Endodermal cell (in vitro differentiated cells): ENCODE results near the gene NDUFB10. TPM values are rescaled to one million over a fixed set of nuclear protein-coding genes. Genes with fewer than 3 reads are reported as not detected.
A peak's percentile ranks its signal among the peaks of the same experiment; 100 is the strongest.

Experiments used
- DNase-seq: peaks from one replicate; pipeline ENCODE4 v3.0.0-alpha.2; 2017
- H3K27ac ChIP-seq: 2 replicates; pipeline ENCODE4 v1.5.1; 2013; ENCODE audit warnings: mild to moderate bottlenecking, low read depth, low read length, moderate library complexity
- H3K27me3 ChIP-seq: 2 replicates; pipeline ENCODE4 v1.6.1; 2013; ENCODE audit warnings: mild to moderate bottlenecking, low read length, moderate library complexity; ENCODE audit not compliant: insufficient read depth, control insufficient read depth, poor library complexity, severe bottlenecking
- H3K36me3 ChIP-seq: 2 replicates; pipeline ENCODE4 v1.7.0; 2013; ENCODE audit warnings: mild to moderate bottlenecking, low read length, moderate library complexity; ENCODE audit not compliant: control insufficient read depth, insufficient read depth
- H3K4me1 ChIP-seq: one replicate; pipeline ENCODE4 v1.7.0; 2013; ENCODE audit warnings: low read length; ENCODE audit not compliant: control insufficient read depth, insufficient read depth
- H3K4me3 ChIP-seq: 2 replicates; pipeline ENCODE4 v1.5.1; 2013; ENCODE audit warnings: mild to moderate bottlenecking, low read length, moderate library complexity
- H3K9ac ChIP-seq: 2 replicates; pipeline ENCODE4 v1.6.1; 2013; ENCODE audit warnings: mild to moderate bottlenecking, low read length, moderate library complexity; ENCODE audit not compliant: poor library complexity, severe bottlenecking; ENCODE audit errors: extremely low read depth
- H3K9me3 ChIP-seq: 2 replicates; pipeline ENCODE4 v1.6.1; 2013; ENCODE audit warnings: mild to moderate bottlenecking, low read length, moderate library complexity; ENCODE audit not compliant: control insufficient read depth
- H3K27ac Mint-ChIP-seq: 2 replicates; pipeline ENCODE4 v1.8.0; 2020; ENCODE audit warnings: mixed read lengths
- H3K27me3 Mint-ChIP-seq: 2 replicates; pipeline ENCODE4 v1.8.0; 2021; ENCODE audit warnings: mild to moderate bottlenecking, mixed read lengths; ENCODE audit not compliant: insufficient read depth
- H3K36me3 Mint-ChIP-seq: 2 replicates; pipeline ENCODE4 v1.8.0; 2020; ENCODE audit warnings: low read depth, mixed read lengths
- H3K4me1 Mint-ChIP-seq: 2 replicates; pipeline ENCODE4 v1.8.0; 2020; ENCODE audit warnings: mixed read lengths
- H3K4me3 Mint-ChIP-seq: 2 replicates; pipeline ENCODE4 v1.8.0; 2020; ENCODE audit warnings: mild to moderate bottlenecking, moderate library complexity, mixed read lengths
- H3K9me3 Mint-ChIP-seq: 2 replicates; pipeline ENCODE4 v1.8.0; 2020; ENCODE audit warnings: mild to moderate bottlenecking, mixed read lengths
- WGBS, 2 experiments: methylation state at CpG; one replicate each; pipeline versions ENCODE4 v1.1.5 to v1.1.7; 2013; ENCODE audit warnings: missing lambda C conversion rate in 2 of 2, mixed read lengths in 1 of 2; ENCODE audit not compliant: insufficient coverage in 1 of 2, insufficient read length in 1 of 2; 5-methylcytosine and 5-hydroxymethylcytosine counted together
- total RNA-seq, 2 donors: library from RNA; stranded (reverse); fragmentation: NEBNext Ultra II Directional in 1 of 2; extraction: Animal tissue kit (Norgen Biotek cat#: 25700) in 1 of 2; gene quantifications; 2 replicates in 1 of 2; 3 replicates in 1 of 2; pipeline ENCODE4 v1.2.1, GENCODE V29; 2021
- TF ChIP-seq, protein P1 (sequence below): fragments of 200-600 bp; sonication (generic); conservative IDR thresholded peaks from 2 replicates; pipeline ENCODE4 v1.5.0; 2021; ENCODE audit warnings: antibody characterized with exemption, mild to moderate bottlenecking

Gene NDUFB10
- total RNA-seq, 2 donors from 2014 or later: 167 to 192 TPM

DNA sequence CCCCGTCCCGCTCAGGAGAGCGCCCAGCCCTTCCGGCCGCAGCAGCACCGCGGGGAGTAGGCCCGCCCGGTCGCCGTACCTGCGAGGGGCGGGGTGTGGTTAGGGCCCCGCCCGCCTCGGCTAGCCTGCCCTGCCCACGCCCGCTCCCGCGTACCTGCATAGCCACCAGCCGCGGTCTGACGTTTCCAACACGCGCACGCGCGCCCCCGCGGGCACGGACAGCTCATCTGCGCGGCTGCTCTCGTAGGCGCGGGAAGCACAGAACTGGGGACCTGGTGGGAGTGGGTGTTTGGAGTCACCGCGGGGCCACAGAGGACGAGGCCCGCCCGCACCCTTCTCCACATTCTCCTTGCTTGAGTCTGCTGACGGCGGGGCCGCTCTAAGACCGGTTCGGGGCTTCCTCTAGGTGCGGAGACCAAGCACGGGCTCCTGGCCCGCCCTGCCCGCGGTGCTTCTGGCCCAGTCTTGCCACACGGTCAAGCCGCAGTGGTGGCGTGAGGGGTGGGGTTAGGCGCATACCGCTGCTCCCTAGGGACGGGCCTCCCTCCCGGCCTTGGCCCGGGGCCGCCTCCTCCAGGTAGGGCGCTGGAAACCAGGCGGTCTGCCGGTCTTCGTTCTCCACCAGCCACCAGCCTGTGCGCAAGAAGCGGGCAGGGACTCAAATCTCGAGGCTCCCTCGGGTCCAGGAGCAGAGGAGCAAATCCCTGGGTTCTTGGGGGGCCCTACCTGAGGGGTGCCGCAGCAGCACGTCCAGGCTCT lies 20.1 kb downstream of the NDUFB10 start:
- Histone ChIP-seq H3K4me1 (no peaks in the 10 kb centered on the region), H3K36me3 (peaks cover 24% of the 10 kb centered on the region), H3K9ac (no peak overlapping the region), H3K27me3 (peaks cover 47% of the 10 kb centered on the region), H3K9me3 (no peaks in the 10 kb centered on the region), H3K27ac (no peak overlapping the region), H3K4me3 (no peak overlapping the region)
- TF ChIP-seq, protein P1, sequence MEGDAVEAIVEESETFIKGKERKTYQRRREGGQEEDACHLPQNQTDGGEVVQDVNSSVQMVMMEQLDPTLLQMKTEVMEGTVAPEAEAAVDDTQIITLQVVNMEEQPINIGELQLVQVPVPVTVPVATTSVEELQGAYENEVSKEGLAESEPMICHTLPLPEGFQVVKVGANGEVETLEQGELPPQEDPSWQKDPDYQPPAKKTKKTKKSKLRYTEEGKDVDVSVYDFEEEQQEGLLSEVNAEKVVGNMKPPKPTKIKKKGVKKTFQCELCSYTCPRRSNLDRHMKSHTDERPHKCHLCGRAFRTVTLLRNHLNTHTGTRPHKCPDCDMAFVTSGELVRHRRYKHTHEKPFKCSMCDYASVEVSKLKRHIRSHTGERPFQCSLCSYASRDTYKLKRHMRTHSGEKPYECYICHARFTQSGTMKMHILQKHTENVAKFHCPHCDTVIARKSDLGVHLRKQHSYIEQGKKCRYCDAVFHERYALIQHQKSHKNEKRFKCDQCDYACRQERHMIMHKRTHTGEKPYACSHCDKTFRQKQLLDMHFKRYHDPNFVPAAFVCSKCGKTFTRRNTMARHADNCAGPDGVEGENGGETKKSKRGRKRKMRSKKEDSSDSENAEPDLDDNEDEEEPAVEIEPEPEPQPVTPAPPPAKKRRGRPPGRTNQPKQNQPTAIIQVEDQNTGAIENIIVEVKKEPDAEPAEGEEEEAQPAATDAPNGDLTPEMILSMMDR: no peak
- WGBS, 2 experiments: 16 to 21% methylated on average over 22 to 70 of the region's 70 CpGs
- H3K36me3 Mint-ChIP-seq: peaks cover 13% of the 10 kb centered on the region
- H3K27me3 Mint-ChIP-seq: peaks cover 41% of the 10 kb centered on the region
- H3K4me1 Mint-ChIP-seq: peaks cover 5% of the 10 kb centered on the region
- H3K27ac Mint-ChIP-seq: no peak overlapping the region
- DNase-seq: peak; percentile 89
- H3K4me3 Mint-ChIP-seq: peak overlapping the region; percentile 49
- H3K9me3 Mint-ChIP-seq: no peaks in the 10 kb centered on the region

DNA sequence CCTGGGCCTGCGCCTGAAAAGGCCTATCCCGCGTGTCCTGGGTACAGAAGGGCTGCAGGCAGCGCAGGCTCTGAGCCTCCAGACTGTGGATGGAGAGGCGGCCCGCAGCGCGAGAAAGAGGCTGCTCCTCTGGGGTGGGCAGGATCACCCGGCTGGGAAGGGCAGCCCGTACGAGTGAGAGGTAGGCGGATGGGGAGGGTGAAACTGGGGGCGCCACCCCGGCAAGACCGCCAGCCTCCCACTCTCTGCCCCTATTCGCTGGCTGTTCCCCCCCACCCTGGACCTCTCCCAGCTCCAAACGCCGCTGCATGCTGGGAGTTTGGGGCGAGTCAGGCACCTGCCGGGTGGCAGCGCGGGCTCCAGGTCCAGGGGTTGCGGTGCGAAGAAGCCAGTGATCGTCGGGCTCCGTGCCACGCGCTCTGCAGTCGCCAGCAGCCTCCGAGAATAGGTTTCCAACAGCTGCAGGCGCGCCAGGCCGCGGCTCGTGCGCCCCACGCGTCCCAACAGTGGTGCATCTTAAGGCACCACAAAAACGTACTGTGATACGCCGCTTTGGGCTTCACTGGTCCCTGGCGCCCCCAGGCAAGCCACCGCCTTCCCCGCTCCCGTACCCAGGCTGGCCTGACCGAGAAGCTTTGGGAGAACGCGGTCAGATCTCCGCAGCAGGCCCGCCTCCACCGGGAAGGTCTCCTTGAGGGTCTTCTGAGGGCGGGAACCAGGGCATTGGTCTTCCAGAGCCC lies 20.9 kb downstream of the NDUFB10 start:
- no peak overlapping the region for H3K9ac ChIP-seq
- no peaks in the 10 kb centered on the region for H3K4me1 ChIP-seq
- peak; percentile 72 for DNase-seq
- Mint-ChIP-seq H3K4me1 (peaks cover 5% of the 10 kb centered on the region), H3K9me3 (no peaks in the 10 kb centered on the region), H3K27ac (no peak overlapping the region), H3K36me3 (peaks cover 8% of the 10 kb centered on the region), H3K4me3 (peak overlapping the region; percentile 9), H3K27me3 (peaks cover 41% of the 10 kb centered on the region)
- H3K27me3 ChIP-seq: peaks cover 47% of the 10 kb centered on the region
- peaks cover 25% of the 10 kb centered on the region for H3K36me3 ChIP-seq
- WGBS, 2 experiments: 13 to 24% methylated on average over 19 to 53 of the region's 53 CpGs
- TF ChIP-seq, protein P1: no peak
- H3K27ac ChIP-seq: no peak overlapping the region
- H3K4me3 ChIP-seq: no peak overlapping the region
- H3K9me3 ChIP-seq: no peaks in the 10 kb centered on the region

DNA sequence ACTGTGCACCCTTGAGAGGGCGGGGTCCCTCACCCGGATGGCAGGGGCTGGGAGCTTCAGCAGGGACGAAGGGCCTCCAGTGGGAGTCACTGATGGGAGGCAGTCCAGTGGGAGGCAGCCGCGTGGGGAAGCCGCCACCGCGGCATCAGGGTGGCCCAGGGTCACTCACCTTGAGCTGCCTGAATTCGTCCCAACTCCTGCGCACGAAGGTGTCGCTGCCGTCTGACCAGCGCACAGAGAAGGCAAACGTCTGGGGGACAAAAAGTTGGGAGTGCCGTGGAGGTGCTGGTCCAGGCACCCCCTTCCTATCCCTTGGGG lies 21.4 kb downstream of the NDUFB10 start:
- H3K4me3 ChIP-seq: no peak overlapping the region
- no peak overlapping the region for H3K4me3 Mint-ChIP-seq

More for the DNA sequence above, 21.4 kb downstream of the NDUFB10 start:
- peaks cover 6% of the 10 kb centered on the region for H3K36me3 Mint-ChIP-seq
- Histone ChIP-seq H3K9me3 (no peaks in the 10 kb centered on the region), H3K4me1 (no peaks in the 10 kb centered on the region), H3K36me3 (peaks cover 29% of the 10 kb centered on the region), H3K27me3 (peaks cover 47% of the 10 kb centered on the region), H3K9ac (no peak overlapping the region), H3K27ac (no peak overlapping the region)
- no peaks in the 10 kb centered on the region for H3K9me3 Mint-ChIP-seq
- peaks cover 41% of the 10 kb centered on the region for H3K27me3 Mint-ChIP-seq
- no peak overlapping the region for H3K27ac Mint-ChIP-seq
- TF ChIP-seq, protein P1: no peak
- 62 to 64% methylated on average over 5 to 16 of the region's 16 CpGs for WGBS, 2 experiments
- DNase-seq: no peak
- peaks cover 5% of the 10 kb centered on the region for H3K4me1 Mint-ChIP-seq
